ENCODE data around the gene PPIP5K1. TPM values are rescaled to one million over a fixed set of nuclear protein-coding genes. Genes with fewer than 3 reads are reported as not detected.
A peak's percentile ranks its signal among the peaks of the same experiment; 100 is the strongest.

Gene PPIP5K1
- total RNA-seq, 1 donor from 2014 or later: 37.9 TPM

DNA sequence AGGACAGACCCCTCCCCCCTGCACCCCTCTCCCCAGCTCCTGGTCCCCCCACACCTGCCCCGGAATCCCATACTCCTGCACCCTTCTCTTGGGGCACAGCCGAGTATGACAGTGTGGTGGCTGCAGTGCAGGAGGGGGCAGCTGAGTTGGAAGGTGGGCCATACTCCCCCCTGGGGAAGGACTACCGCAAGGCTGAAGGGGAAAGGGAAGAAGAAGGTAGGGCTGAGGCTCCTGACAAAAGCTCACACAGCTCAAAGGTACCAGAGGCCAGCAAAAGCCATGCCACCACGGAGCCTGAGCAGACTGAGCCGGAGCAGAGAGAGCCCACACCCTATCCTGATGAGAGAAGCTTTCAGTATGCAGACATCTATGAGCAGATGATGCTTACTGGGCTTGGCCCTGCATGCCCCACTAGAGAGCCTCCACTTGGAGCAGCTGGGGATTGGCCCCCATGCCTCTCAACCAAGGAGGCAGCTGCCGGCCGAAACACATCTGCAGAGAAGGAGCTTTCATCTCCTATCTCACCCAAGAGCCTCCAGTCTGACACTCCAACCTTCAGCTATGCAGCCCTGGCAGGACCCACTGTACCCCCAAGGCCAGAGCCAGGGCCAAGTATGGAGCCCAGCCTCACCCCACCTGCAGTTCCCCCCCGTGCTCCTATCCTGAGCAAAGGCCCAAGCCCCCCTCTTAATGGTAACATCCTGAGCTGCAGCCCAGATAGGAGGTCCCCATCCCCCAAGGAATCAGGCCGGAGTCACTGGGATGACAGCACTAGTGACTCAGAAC, 62.8 kb downstream of the PPIP5K1 start:
- peaks cover 41% of the 10 kb centered on the region for H3K36me3 Mint-ChIP-seq (ENCODE audit: low read depth)
- peaks cover 8% of the 10 kb centered on the region for H3K9me3 Mint-ChIP-seq
- no peaks in the 10 kb centered on the region for H3K27me3 Mint-ChIP-seq (ENCODE audit: low read depth)
- H3K4me3 Mint-ChIP-seq: no peak overlapping the region
- no peak for DNase-seq (ENCODE audit: low read depth, low spot score)
- peak overlapping the region; percentile 43 for H3K27ac Mint-ChIP-seq (ENCODE audit: unreplicated experiment)
- TF ChIP-seq, protein P1, sequence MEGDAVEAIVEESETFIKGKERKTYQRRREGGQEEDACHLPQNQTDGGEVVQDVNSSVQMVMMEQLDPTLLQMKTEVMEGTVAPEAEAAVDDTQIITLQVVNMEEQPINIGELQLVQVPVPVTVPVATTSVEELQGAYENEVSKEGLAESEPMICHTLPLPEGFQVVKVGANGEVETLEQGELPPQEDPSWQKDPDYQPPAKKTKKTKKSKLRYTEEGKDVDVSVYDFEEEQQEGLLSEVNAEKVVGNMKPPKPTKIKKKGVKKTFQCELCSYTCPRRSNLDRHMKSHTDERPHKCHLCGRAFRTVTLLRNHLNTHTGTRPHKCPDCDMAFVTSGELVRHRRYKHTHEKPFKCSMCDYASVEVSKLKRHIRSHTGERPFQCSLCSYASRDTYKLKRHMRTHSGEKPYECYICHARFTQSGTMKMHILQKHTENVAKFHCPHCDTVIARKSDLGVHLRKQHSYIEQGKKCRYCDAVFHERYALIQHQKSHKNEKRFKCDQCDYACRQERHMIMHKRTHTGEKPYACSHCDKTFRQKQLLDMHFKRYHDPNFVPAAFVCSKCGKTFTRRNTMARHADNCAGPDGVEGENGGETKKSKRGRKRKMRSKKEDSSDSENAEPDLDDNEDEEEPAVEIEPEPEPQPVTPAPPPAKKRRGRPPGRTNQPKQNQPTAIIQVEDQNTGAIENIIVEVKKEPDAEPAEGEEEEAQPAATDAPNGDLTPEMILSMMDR (conservative IDR thresholded peaks at IDR 0.05): no peak
- peaks cover 7% of the 10 kb centered on the region for H3K4me1 Mint-ChIP-seq

DNA sequence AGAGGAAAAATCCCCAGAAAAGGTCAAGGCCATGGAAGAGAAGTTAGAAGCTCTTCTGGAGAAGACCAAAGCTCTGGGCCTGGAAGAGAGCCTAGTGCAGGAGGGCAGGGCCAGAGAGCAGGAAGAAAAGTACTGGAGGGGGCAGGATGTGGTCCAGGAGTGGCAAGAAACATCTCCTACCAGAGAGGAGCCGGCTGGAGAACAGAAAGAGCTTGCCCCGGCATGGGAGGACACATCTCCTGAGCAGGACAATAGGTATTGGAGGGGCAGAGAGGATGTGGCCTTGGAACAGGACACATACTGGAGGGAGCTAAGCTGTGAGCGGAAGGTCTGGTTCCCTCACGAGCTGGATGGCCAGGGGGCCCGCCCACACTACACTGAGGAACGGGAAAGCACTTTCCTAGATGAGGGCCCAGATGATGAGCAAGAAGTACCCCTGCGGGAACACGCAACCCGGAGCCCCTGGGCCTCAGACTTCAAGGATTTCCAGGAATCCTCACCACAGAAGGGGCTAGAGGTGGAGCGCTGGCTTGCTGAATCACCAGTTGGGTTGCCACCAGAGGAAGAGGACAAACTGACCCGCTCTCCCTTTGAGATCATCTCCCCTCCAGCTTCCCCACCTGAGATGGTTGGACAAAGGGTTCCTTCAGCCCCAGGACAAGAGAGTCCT, 63.6 kb downstream of the PPIP5K1 start:
- Mint-ChIP-seq H3K36me3 (ENCODE audit: low read depth) (peaks cover 49% of the 10 kb centered on the region), H3K27me3 (ENCODE audit: low read depth) (no peaks in the 10 kb centered on the region), H3K4me3 (no peak overlapping the region), H3K4me1 (peaks cover 2% of the 10 kb centered on the region), H3K27ac (ENCODE audit: unreplicated experiment) (peak overlapping the region; percentile 65), H3K9me3 (peaks cover 8% of the 10 kb centered on the region)
- no peak for DNase-seq (ENCODE audit: low read depth, low spot score)
- TF ChIP-seq, protein P1 (conservative IDR thresholded peaks at IDR 0.05): no peak

DNA sequence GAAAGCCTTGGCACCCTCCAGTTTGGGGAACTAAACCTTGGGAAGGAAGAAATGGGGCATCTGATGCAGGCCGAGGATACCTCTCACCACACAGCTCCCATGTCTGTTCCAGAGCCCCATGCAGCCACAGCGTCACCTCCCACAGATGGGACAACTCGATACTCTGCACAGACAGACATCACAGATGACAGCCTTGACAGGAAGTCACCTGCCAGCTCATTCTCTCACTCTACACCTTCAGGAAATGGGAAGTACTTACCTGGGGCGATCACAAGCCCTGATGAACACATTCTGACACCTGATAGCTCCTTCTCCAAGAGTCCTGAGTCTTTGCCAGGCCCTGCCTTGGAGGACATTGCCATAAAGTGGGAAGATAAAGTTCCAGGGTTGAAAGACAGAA, 64.9 kb downstream of the PPIP5K1 start:
- Mint-ChIP-seq H3K9me3 (peaks cover 8% of the 10 kb centered on the region), H3K36me3 (ENCODE audit: low read depth) (peaks cover 58% of the 10 kb centered on the region), H3K4me3 (no peak overlapping the region), H3K4me1 (peaks cover 6% of the 10 kb centered on the region), H3K27ac (ENCODE audit: unreplicated experiment) (no peak overlapping the region), H3K27me3 (ENCODE audit: low read depth) (no peaks in the 10 kb centered on the region)
- no peak for DNase-seq (ENCODE audit: low read depth, low spot score)
- TF ChIP-seq, protein P1 (conservative IDR thresholded peaks at IDR 0.05): no peak

DNA sequence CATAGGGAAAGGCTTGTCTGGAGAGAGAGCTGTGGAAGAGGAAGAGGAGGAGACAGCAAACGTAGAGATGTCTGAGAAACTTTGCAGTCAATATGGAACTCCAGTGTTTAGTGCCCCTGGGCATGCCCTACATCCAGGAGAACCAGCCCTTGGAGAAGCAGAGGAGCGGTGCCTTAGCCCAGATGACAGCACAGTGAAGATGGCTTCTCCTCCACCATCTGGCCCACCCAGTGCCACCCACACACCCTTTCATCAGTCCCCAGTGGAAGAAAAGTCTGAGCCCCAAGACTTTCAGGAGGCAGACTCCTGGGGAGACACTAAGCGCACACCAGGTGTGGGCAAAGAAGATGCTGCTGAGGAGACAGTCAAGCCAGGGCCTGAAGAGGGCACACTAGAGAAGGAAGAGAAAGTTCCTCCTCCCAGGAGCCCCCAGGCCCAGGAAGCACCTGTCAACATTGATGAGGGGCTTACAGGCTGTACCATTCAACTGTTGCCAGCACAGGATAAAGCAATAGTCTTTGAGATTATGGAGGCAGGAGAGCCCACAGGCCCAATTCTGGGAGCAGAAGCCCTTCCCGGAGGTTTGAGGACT, 65.7 kb downstream of the PPIP5K1 start:
- Mint-ChIP-seq H3K4me3 (no peak overlapping the region), H3K27me3 (ENCODE audit: low read depth) (no peaks in the 10 kb centered on the region), H3K4me1 (peaks cover 14% of the 10 kb centered on the region), H3K36me3 (ENCODE audit: low read depth) (peaks cover 57% of the 10 kb centered on the region), H3K27ac (ENCODE audit: unreplicated experiment) (peak overlapping the region; percentile 50), H3K9me3 (peaks cover 8% of the 10 kb centered on the region)
- TF ChIP-seq, protein P1 (conservative IDR thresholded peaks at IDR 0.05): no peak
- DNase-seq (ENCODE audit: low read depth, low spot score): no peak

DNA sequence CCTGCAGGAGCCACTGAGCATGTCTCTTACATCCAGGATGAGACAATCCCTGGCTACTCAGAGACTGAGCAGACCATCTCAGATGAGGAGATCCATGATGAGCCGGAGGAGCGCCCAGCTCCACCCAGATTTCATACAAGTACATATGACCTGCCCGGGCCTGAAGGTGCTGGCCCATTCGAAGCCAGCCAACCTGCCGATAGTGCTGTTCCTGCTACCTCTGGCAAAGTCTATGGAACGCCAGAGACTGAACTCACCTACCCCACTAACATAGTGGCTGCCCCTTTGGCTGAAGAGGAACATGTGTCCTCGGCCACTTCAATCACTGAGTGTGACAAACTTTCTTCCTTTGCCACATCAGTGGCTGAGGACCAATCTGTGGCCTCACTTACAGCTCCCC, 66.4 kb downstream of the PPIP5K1 start:
- DNase-seq (ENCODE audit: low read depth, low spot score): no peak
- H3K4me1 Mint-ChIP-seq: peaks cover 21% of the 10 kb centered on the region
- TF ChIP-seq, protein P1 (conservative IDR thresholded peaks at IDR 0.05): no peak
- peaks cover 57% of the 10 kb centered on the region for H3K36me3 Mint-ChIP-seq (ENCODE audit: low read depth)
- H3K27me3 Mint-ChIP-seq (ENCODE audit: low read depth): no peaks in the 10 kb centered on the region
- H3K9me3 Mint-ChIP-seq: peaks cover 8% of the 10 kb centered on the region
- no peak overlapping the region for H3K4me3 Mint-ChIP-seq
- peak overlapping the region; percentile 7 for H3K27ac Mint-ChIP-seq (ENCODE audit: unreplicated experiment)
